ENCODE measurements around the gene MEG3. TPM values are rescaled to one million over a fixed set of nuclear protein-coding genes. Genes with fewer than 3 reads are reported as not detected.
A peak's percentile ranks its signal among the peaks of the same experiment; 100 is the strongest.

The MEG3 gene
- total and polyA plus RNA-seq, 9 of the 15 experiments (the other 6 are each of a cell fraction or from before 2014, with no cell fraction given) = 0.10 to 5.3 (median 1.0) TPM; not detected in 1

GRCh38 chr14:100784523-100785337, 41.2 kb upstream of the MEG3 start:
- H3K9me1 ChIP-seq (ENCODE audit: control insufficient read depth, insufficient read depth, low read length) = no peaks in the 10 kb centered on the region
- H3K4me3 ChIP-seq = no peak overlapping the region
- ATAC-seq = no peak
- H3K4me1 ChIP-seq (replicated peaks in 1 of 2; ENCODE audit: control insufficient read depth in 2 of 2, insufficient read depth in 2 of 2, low read length in 2 of 2) = peaks cover 19 to 40% of the 10 kb centered on the region in 2 experiments
- H3K27ac ChIP-seq (ENCODE audit: extremely low read depth, low read depth, low read length) = no peak overlapping the region
- ChIA-PET CTCF (ENCODE audit: low intra/inter-chr PET ratio) (interaction anchor here (0.6 kb wide), 1 partner anchor 363 kb away, joined by 3 read pairs; no protein-coding TSS in a partner anchor), POLR2A (no interaction called here)
- H3K9ac ChIP-seq (ENCODE audit: insufficient read depth in 1 of 2, low read depth in 2 of 2, low read length in 2 of 2) = no peak overlapping the region; a peak in 1 of 4 replicates
- intact Hi-C loops (cut with micrococcal nuclease) = no loop called here
- H4K20me1 ChIP-seq (replicated peaks; ENCODE audit: control insufficient read depth, insufficient read depth, low read length) = no peaks in the 10 kb centered on the region
- no peak overlapping the region for H3K4me2 ChIP-seq (ENCODE audit: insufficient read depth, low read length)
- H3K27me3 ChIP-seq (ENCODE audit: control insufficient read depth in 2 of 2, insufficient read depth in 2 of 2, low read length in 2 of 2) = no peaks in the 10 kb centered on the region
- no peaks in the 10 kb centered on the region for H3K36me3 ChIP-seq (ENCODE audit: control insufficient read depth, insufficient read depth, low read length)
- DNase-seq (ENCODE audit: extremely low read depth in 1 of 4, low spot score in 3 of 4) = no peak
- 76% methylated on average over 9 of the region's 11 CpGs for WGBS (ENCODE audit: insufficient coverage, low coverage, missing lambda C conversion rate)
- BruUV-seq (replicated peaks) = no TSS peak
- peak overlapping the region; percentile 14; the same call in 1 of the 2 replicates for H2AFZ ChIP-seq (ENCODE audit: low read depth, low read length)
- no peaks in the 10 kb centered on the region for H3K79me2 ChIP-seq (ENCODE audit: control insufficient read depth, insufficient read depth, low read length)
- no peak for FAIRE-seq
- peak; percentile 66 for TF ChIP-seq RBM25 (IDR thresholded peaks at IDR 0.05; ENCODE audit: low read depth, low read length, severe bottlenecking)
- no peak for TF ChIP-seq UBTF (IDR thresholded peaks at IDR 0.05; ENCODE audit: borderline replicate concordance in 1 of 2, low read depth in 2 of 2, low read length in 2 of 2)
- in situ Hi-C loops (cut with MboI) = no loop called here
- H3K9me3 ChIP-seq (replicated peaks; ENCODE audit: control insufficient read depth, insufficient read depth, low read depth, low read length) = no peaks in the 10 kb centered on the region

Measured in K562 (cell line).